Mesenchymal stem cell (in vitro differentiated cells and primary cell): Measurements from ENCODE around the gene DBNDD1.
"Not testable (repeated sequence)": the region's sequence is repeated elsewhere in the genome, so short reads cannot be mapped to it uniquely, and the experiment has no call there.

Experiments
- DNase-seq: peaks from one replicate; pipeline ENCODE4 v3.0.0-alpha.2; 2013
- H2AFZ ChIP-seq: one replicate; pipeline ENCODE4 v1.6.1; 2013; ENCODE audit warnings: low read depth, mild to moderate bottlenecking, control low read depth, inconsistent platforms, low read length, moderate library complexity
- H2AK5ac ChIP-seq: 2 replicates; pipeline ENCODE4 v1.6.1; 2013; ENCODE audit warnings: low read length, moderate library complexity, mild to moderate bottlenecking, inconsistent platforms; ENCODE audit not compliant: severe bottlenecking
- H2BK120ac ChIP-seq: one replicate; pipeline ENCODE4 v1.6.1; 2013; ENCODE audit warnings: low read depth, mild to moderate bottlenecking, inconsistent platforms, low read length, moderate library complexity
- H2BK12ac ChIP-seq, 2 experiments: one replicate each; pipeline ENCODE4 v1.6.1; 2013; ENCODE audit warnings: inconsistent platforms in 2 of 2, low read length in 2 of 2, mild to moderate bottlenecking in 2 of 2, moderate library complexity in 2 of 2, control low read depth in 1 of 2
- H2BK15ac ChIP-seq: one replicate; pipeline ENCODE4 v1.6.1; 2013; ENCODE audit warnings: mild to moderate bottlenecking, low read depth, inconsistent platforms; ENCODE audit not compliant: poor library complexity, severe bottlenecking
- H2BK5ac ChIP-seq: 2 replicates; pipeline ENCODE4 v1.6.1; 2013; ENCODE audit warnings: low read depth, mild to moderate bottlenecking, low read length, control low read depth, inconsistent platforms; ENCODE audit not compliant: poor library complexity, severe bottlenecking
- H3K14ac ChIP-seq, 2 experiments: one replicate each; pipeline ENCODE4 v1.6.1; 2013; ENCODE audit warnings: inconsistent platforms in 2 of 2, low read length in 2 of 2, control low read depth in 1 of 2, mild to moderate bottlenecking in 1 of 2, moderate library complexity in 1 of 2
- H3K18ac ChIP-seq, 2 experiments: one replicate each; pipeline ENCODE4 v1.6.1; 2013; ENCODE audit warnings: inconsistent platforms in 2 of 2, low read length in 2 of 2, control low read depth in 1 of 2, low read depth in 1 of 2, mild to moderate bottlenecking in 1 of 2
- H3K23ac ChIP-seq, 2 experiments: one replicate each; pipeline ENCODE4 v1.6.1; 2013; ENCODE audit warnings: inconsistent platforms in 2 of 2, low read length in 2 of 2, mild to moderate bottlenecking in 2 of 2, moderate library complexity in 2 of 2, control low read depth in 1 of 2
- H3K27ac ChIP-seq: 2 replicates; pipeline ENCODE4 v1.5.1; 2013; ENCODE audit warnings: mild to moderate bottlenecking, moderate library complexity, low read length, control low read depth, inconsistent platforms; ENCODE audit not compliant: poor library complexity, severe bottlenecking
- H3K27me3 ChIP-seq, 2 experiments: 2 replicates each; pipeline versions ENCODE4 v1.6.1 to v1.7.0; 2013; ENCODE audit warnings: low read length in 2 of 2, mild to moderate bottlenecking in 2 of 2, moderate library complexity in 2 of 2, control low read depth in 1 of 2, inconsistent platforms in 1 of 2; ENCODE audit not compliant: control insufficient read depth in 1 of 2, insufficient read depth in 1 of 2
- H3K36me3 ChIP-seq, 2 experiments: 2 replicates each; pipeline versions ENCODE4 v1.6.1 to v1.7.0; 2013; ENCODE audit warnings: low read length in 2 of 2, control low read depth in 1 of 2, inconsistent platforms in 1 of 2, low read depth in 1 of 2, mild to moderate bottlenecking in 1 of 2; ENCODE audit not compliant: insufficient read depth in 2 of 2, control insufficient read depth in 1 of 2
- H3K4ac ChIP-seq, 2 experiments: one replicate each; pipeline ENCODE4 v1.6.1; 2013; ENCODE audit warnings: inconsistent platforms in 2 of 2, low read length in 2 of 2, mild to moderate bottlenecking in 2 of 2, moderate library complexity in 2 of 2, control low read depth in 1 of 2, low read depth in 1 of 2
- H3K4me1 ChIP-seq: 2 replicates; pipeline ENCODE4 v1.6.1; 2013; ENCODE audit warnings: low read depth, low read length, control low read depth; ENCODE audit not compliant: control insufficient read depth, insufficient read depth
- H3K4me2 ChIP-seq: 2 replicates; pipeline ENCODE4 v1.6.1; 2013; ENCODE audit warnings: low read length, mild to moderate bottlenecking, inconsistent platforms; ENCODE audit not compliant: poor library complexity, severe bottlenecking
- H3K4me3 ChIP-seq, 2 experiments: 2 replicates each; pipeline versions ENCODE4 v1.5.1 to v1.7.0; 2013; ENCODE audit warnings: low read length in 2 of 2, mild to moderate bottlenecking in 2 of 2, control low read depth in 1 of 2, low read depth in 1 of 2; ENCODE audit not compliant: insufficient read depth in 1 of 2
- H3K79me1 ChIP-seq: replicated peaks from 2 replicates; pipeline ENCODE4 v1.6.1; 2013; ENCODE audit warnings: mild to moderate bottlenecking, control low read depth, low read length, inconsistent platforms; ENCODE audit not compliant: poor library complexity, severe bottlenecking
- H3K9ac ChIP-seq: 2 replicates; pipeline ENCODE4 v1.7.0; 2013; ENCODE audit warnings: mild to moderate bottlenecking, low read length, moderate library complexity
- H3K9me3 ChIP-seq: 2 replicates; pipeline ENCODE4 v1.7.0; 2013; ENCODE audit warnings: mild to moderate bottlenecking, low read length; ENCODE audit not compliant: control insufficient read depth
- H4K8ac ChIP-seq: one replicate; pipeline ENCODE4 v1.6.1; 2013; ENCODE audit warnings: inconsistent platforms, mild to moderate bottlenecking, low read length, moderate library complexity
- H4K91ac ChIP-seq: one replicate; pipeline ENCODE4 v1.6.1; 2013; ENCODE audit warnings: mild to moderate bottlenecking, low read length, inconsistent platforms
- WGBS: methylation state at CpG from one replicate; pipeline ENCODE4 v1.1.7; 2013; ENCODE audit warnings: mixed read lengths; 5-methylcytosine and 5-hydroxymethylcytosine counted together

Gene DBNDD1

GRCh38 chr16:90009172-90009899 lies 9.9 kb downstream of the DBNDD1 start:
- Histone ChIP-seq H3K36me3 (peaks cover 0 to 28% of the 10 kb centered on the region in 2 experiments), H2BK5ac (no peak overlapping the region), H3K18ac (no peak overlapping the region), H4K8ac (no peak overlapping the region), H4K91ac (no peak overlapping the region), H2BK12ac (no peak overlapping the region), H3K4me2 (no peak overlapping the region), H3K4ac (no peak overlapping the region), H3K14ac (no peak overlapping the region), H3K4me1 (peaks cover 2% of the 10 kb centered on the region), H3K9ac (no peak overlapping the region), H3K79me1 (peaks cover 3% of the 10 kb centered on the region), H3K23ac (no peak overlapping the region), H2AFZ (no peak overlapping the region), H2BK15ac (no peak overlapping the region), H3K4me3 (no peak overlapping the region), H2AK5ac (no peak overlapping the region), H3K9me3 (no peaks in the 10 kb centered on the region), H2BK120ac (no peak overlapping the region), H3K27me3 (peaks cover 0 to 14% of the 10 kb centered on the region in 2 experiments), H3K27ac (no peak overlapping the region)
- 92% methylated on average over 22 of the region's 22 CpGs for WGBS
- no peak for DNase-seq

- DNase-seq, result no peak
- no peak overlapping the region for H2AK5ac ChIP-seq
- no peak overlapping the region for H3K4ac ChIP-seq
- H3K9me3 ChIP-seq, result no peaks in the 10 kb centered on the region
- H3K4me2 ChIP-seq, result no peak overlapping the region
- H3K36me3 ChIP-seq, result peaks cover 0 to 28% of the 10 kb centered on the region in 2 experiments
- no peak overlapping the region for H3K14ac ChIP-seq
- peaks cover 2% of the 10 kb centered on the region for H3K4me1 ChIP-seq
- no peak overlapping the region for H2BK12ac ChIP-seq
- H3K23ac ChIP-seq, result no peak overlapping the region
- no peak overlapping the region for H2AFZ ChIP-seq
- H3K79me1 ChIP-seq, result peaks cover 3% of the 10 kb centered on the region
- no peak overlapping the region for H2BK5ac ChIP-seq
- peaks cover 0 to 14% of the 10 kb centered on the region in 2 experiments for H3K27me3 ChIP-seq
- no peak overlapping the region for H4K91ac ChIP-seq
- H2BK120ac ChIP-seq, result no peak overlapping the region
- no peak overlapping the region for H3K4me3 ChIP-seq
- no peak overlapping the region for H4K8ac ChIP-seq
- H3K9ac ChIP-seq, result no peak overlapping the region
- H3K18ac ChIP-seq, result no peak overlapping the region
- 91% methylated on average over 13 of the region's 13 CpGs for WGBS
- no peak overlapping the region for H3K27ac ChIP-seq
- H2BK15ac ChIP-seq, result no peak overlapping the region
These were observed 10.5 kb downstream of the DBNDD1 start for GRCh38 chr16:90008708-90009145.

GRCh38 chr16:90007635-90008234 lies 11.5 kb downstream of the DBNDD1 start:
- not testable (repeated sequence) for H2BK12ac ChIP-seq

GRCh38 chr16:90007015-90007414 lies 12.2 kb downstream of the DBNDD1 start:
- 91% methylated on average over 6 of the region's 7 CpGs for WGBS
- Histone ChIP-seq H4K8ac (no peak overlapping the region), H2BK15ac (no peak overlapping the region), H3K14ac (peak overlapping the region in 1 of 2 experiments; percentile 18), H2AK5ac (no peak overlapping the region), H3K27me3 (peaks cover 0 to 7% of the 10 kb centered on the region in 2 experiments), H3K9me3 (no peaks in the 10 kb centered on the region), H3K4me1 (peaks cover 2% of the 10 kb centered on the region), H3K23ac (no peak overlapping the region), H2BK120ac (no peak overlapping the region), H3K36me3 (peaks cover 0 to 30% of the 10 kb centered on the region in 2 experiments), H3K4ac (no peak overlapping the region), H2AFZ (no peak overlapping the region), H2BK12ac (no peak overlapping the region), H2BK5ac (no peak overlapping the region), H3K4me3 (no peak overlapping the region), H3K4me2 (no peak overlapping the region), H3K9ac (no peak overlapping the region), H3K79me1 (peaks cover 3% of the 10 kb centered on the region), H4K91ac (no peak overlapping the region), H3K27ac (no peak overlapping the region), H3K18ac (no peak overlapping the region)
- DNase-seq, result no peak

More at GRCh38 chr16:90007635-90008234, 11.5 kb downstream of the DBNDD1 start:
- Histone ChIP-seq H3K36me3 (peaks cover 0 to 29% of the 10 kb centered on the region in 2 experiments), H3K14ac (peak overlapping the region in 1 of 2 experiments; percentile 18), H3K27me3 (peaks cover 0 to 11% of the 10 kb centered on the region in 2 experiments)
- H3K23ac ChIP-seq, H4K8ac ChIP-seq, H3K27ac ChIP-seq, H3K18ac ChIP-seq, H3K9me3 ChIP-seq, H2BK15ac ChIP-seq, H3K4me2 ChIP-seq, H3K4me1 ChIP-seq, H3K4ac ChIP-seq, H2AK5ac ChIP-seq, H3K79me1 ChIP-seq, H3K4me3 ChIP-seq, H2BK120ac ChIP-seq, H3K9ac ChIP-seq, DNase-seq, H4K91ac ChIP-seq, H2AFZ ChIP-seq, H2BK5ac ChIP-seq: not testable (repeated sequence)
- WGBS, result 68% methylated on average over 6 of the region's 13 CpGs
